GM12878 (cell line): Measurements from ENCODE around the gene CCDC28B.

ENCODE experiments used
- ASH2L ChIP-seq: fragments of 300-600, 200-600 bp; sonication (generic); IDR thresholded peaks from 2 replicates; pipeline ENCODE4 v1.6.1; 2017; ENCODE audit warnings: low read depth, mild to moderate bottlenecking, borderline replicate concordance
- CBX3 ChIP-seq: fragments of 200-600 bp; sonication (generic); IDR thresholded peaks from 2 replicates; pipeline ENCODE4 v1.6.1; 2016; ENCODE audit warnings: low read depth, borderline replicate concordance
- EZH2 ChIP-seq: IDR thresholded peaks from 2 replicates; pipeline ENCODE4 v1.6.1; 2012; ENCODE audit warnings: low read depth, mild to moderate bottlenecking, control low read depth, inconsistent platforms, low read length, borderline replicate concordance; ENCODE audit not compliant: control insufficient read depth
- FOXM1 ChIP-seq: IDR thresholded peaks from 2 replicates; pipeline ENCODE4 v1.6.1; 2012; ENCODE audit warnings: low read depth, mild to moderate bottlenecking, inconsistent platforms, low read length, moderate library complexity
- KDM1A ChIP-seq: fragments of 200-600 bp; sonication (generic); IDR thresholded peaks from 2 replicates; pipeline ENCODE4 v1.6.1; 2016; ENCODE audit warnings: borderline replicate concordance
- RCOR1 ChIP-seq: conservative IDR thresholded peaks from 2 replicates; pipeline ENCODE4 v1.6.1; 2012; ENCODE audit warnings: low read depth, low read length, improper control_type of control experiment
- SMC3 ChIP-seq: IDR thresholded peaks from 2 replicates; pipeline ENCODE4 v1.6.1; 2011; ENCODE audit warnings: low read length, improper control_type of control experiment, borderline replicate concordance
- SUPT20H ChIP-seq: IDR thresholded peaks from 2 replicates; pipeline ENCODE4 v1.6.1; 2011; ENCODE audit warnings: low read depth, mild to moderate bottlenecking, low read length, moderate library complexity, borderline replicate concordance; ENCODE audit not compliant: control insufficient read depth
- TCF12 ChIP-seq: IDR thresholded peaks from 2 replicates; pipeline ENCODE4 v1.6.1; 2011; ENCODE audit warnings: low read depth, mild to moderate bottlenecking, low read length
- YBX1 ChIP-seq: fragments of 450-650 bp; IDR thresholded peaks from 2 replicates; pipeline ENCODE4 v1.6.1; 2016; ENCODE audit warnings: antibody characterized with exemption
- TF ChIP-seq, protein P1 (sequence below): IDR thresholded peaks from 2 replicates; pipeline ENCODE4 v1.6.1; 2011; ENCODE audit warnings: low read depth, low read length, improper control_type of control experiment, borderline replicate concordance
- TF ChIP-seq, protein P2 (sequence below), 3 experiments: IDR thresholded peaks in 2 of 3; conservative IDR thresholded peaks in 1 of 3; 2 replicates each; pipeline ENCODE4 v1.5.1; 2011; ENCODE audit warnings: low read depth in 3 of 3, low read length in 3 of 3, mild to moderate bottlenecking in 3 of 3, control low read depth in 2 of 3, moderate library complexity in 2 of 3, inconsistent platforms in 1 of 3, mixed read lengths in 1 of 3; ENCODE audit not compliant: control insufficient read depth in 2 of 3, insufficient read depth in 1 of 3; ENCODE audit errors: extremely low read depth in 1 of 3

GRCh38 chr1:32239790-32240139, 39.4 kb downstream of the CCDC28B start:
- TF ChIP-seq, protein P1, sequence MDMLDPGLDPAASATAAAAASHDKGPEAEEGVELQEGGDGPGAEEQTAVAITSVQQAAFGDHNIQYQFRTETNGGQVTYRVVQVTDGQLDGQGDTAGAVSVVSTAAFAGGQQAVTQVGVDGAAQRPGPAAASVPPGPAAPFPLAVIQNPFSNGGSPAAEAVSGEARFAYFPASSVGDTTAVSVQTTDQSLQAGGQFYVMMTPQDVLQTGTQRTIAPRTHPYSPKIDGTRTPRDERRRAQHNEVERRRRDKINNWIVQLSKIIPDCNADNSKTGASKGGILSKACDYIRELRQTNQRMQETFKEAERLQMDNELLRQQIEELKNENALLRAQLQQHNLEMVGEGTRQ, result no peak
- TF ChIP-seq, protein P2, sequence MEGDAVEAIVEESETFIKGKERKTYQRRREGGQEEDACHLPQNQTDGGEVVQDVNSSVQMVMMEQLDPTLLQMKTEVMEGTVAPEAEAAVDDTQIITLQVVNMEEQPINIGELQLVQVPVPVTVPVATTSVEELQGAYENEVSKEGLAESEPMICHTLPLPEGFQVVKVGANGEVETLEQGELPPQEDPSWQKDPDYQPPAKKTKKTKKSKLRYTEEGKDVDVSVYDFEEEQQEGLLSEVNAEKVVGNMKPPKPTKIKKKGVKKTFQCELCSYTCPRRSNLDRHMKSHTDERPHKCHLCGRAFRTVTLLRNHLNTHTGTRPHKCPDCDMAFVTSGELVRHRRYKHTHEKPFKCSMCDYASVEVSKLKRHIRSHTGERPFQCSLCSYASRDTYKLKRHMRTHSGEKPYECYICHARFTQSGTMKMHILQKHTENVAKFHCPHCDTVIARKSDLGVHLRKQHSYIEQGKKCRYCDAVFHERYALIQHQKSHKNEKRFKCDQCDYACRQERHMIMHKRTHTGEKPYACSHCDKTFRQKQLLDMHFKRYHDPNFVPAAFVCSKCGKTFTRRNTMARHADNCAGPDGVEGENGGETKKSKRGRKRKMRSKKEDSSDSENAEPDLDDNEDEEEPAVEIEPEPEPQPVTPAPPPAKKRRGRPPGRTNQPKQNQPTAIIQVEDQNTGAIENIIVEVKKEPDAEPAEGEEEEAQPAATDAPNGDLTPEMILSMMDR (IDR thresholded peaks at IDR 0.05 in 2 of 3, conservative IDR thresholded peaks at IDR 0.05 in 1 of 3; ENCODE audit: control insufficient read depth in 2 of 3, extremely low read depth in 1 of 3, insufficient read depth in 1 of 3, low read depth in 3 of 3, low read length in 3 of 3), result no peak
- TF ChIP-seq ASH2L (no peak), CBX3 (no peak), SUPT20H (no peak), KDM1A (no peak), EZH2 (no peak), RCOR1 (no peak), FOXM1 (no peak), SMC3 (no peak), YBX1 (no peak), TCF12 (no peak)
